HG03571 (cell line): ENCODE results near the gene C15orf39.

Source experiments
- ATAC-seq: cut with Tn5 transposase; IDR thresholded peaks from one replicate; pipeline ENCODE4 v1.9.1; 2021; ENCODE audit not compliant: unreplicated experiment

C15orf39 gene

GRCh38 chr15:75195766-75196241 is 5.9 kb upstream of the C15orf39 start:
- ATAC-seq = no peak

- no peak for ATAC-seq
Observed at GRCh38 chr15:75197062-75197630, 4.5 kb upstream of the C15orf39 start.

GRCh38 chr15:75198560-75199356 is 2.9 kb upstream of the C15orf39 start:
- ATAC-seq = no peak

GRCh38 chr15:75199357-75199940 is 2.2 kb upstream of the C15orf39 start:
- no peak for ATAC-seq

GRCh38 chr15:75200391-75200764 is 1.3 kb upstream of the C15orf39 start:
- no peak for ATAC-seq

- ATAC-seq = no peak
Observed at GRCh38 chr15:75200765-75201615, 692 bp upstream of the C15orf39 start.

GRCh38 chr15:75202251-75203016 is 752 bp downstream of the C15orf39 start:
- ATAC-seq = peak; percentile 22

- no peak for ATAC-seq
Observed at GRCh38 chr15:75203017-75203907, 1.6 kb downstream of the C15orf39 start.

GRCh38 chr15:75203908-75204263 is 2.2 kb downstream of the C15orf39 start:
- ATAC-seq = no peak

GRCh38 chr15:75204340-75205063 is 2.8 kb downstream of the C15orf39 start:
- no peak for ATAC-seq

GRCh38 chr15:75205064-75205395 is 3.3 kb downstream of the C15orf39 start:
- ATAC-seq = no peak

GRCh38 chr15:75206006-75206405 is 4.3 kb downstream of the C15orf39 start:
- no peak for ATAC-seq

- no peak for ATAC-seq
Observed at GRCh38 chr15:75206803-75207617, 5.3 kb downstream of the C15orf39 start.

- ATAC-seq = no peak
Observed at GRCh38 chr15:75207618-75208500, 6.2 kb downstream of the C15orf39 start.

GRCh38 chr15:75208501-75209288 is 7.0 kb downstream of the C15orf39 start:
- no peak for ATAC-seq

GRCh38 chr15:75209289-75209676 is 7.6 kb downstream of the C15orf39 start:
- no peak for ATAC-seq
